ENCODE results near the gene DDX41.
A peak's percentile ranks its signal among the peaks of the same experiment; 100 is the strongest.

Gene DDX41

GRCh38 chr5:177504086-177505056 lies 12.4 kb downstream of the DDX41 start:
- no CpG with 5 or more reads among the region's 47 CpGs for WGBS (ENCODE audit: extremely low coverage, insufficient coverage, low lambda C conversion rate)
- H3K79me2 ChIP-seq (ENCODE audit: control insufficient read depth, insufficient read depth, low read length), result no peaks in the 10 kb centered on the region
- no peaks in the 10 kb centered on the region for H3K36me3 ChIP-seq (ENCODE audit: control insufficient read depth, insufficient read depth, low read length)

GRCh38 chr5:177503351-177504085 lies 13.2 kb downstream of the DDX41 start:
- Histone ChIP-seq H2BK120ac (ENCODE audit: low read depth, low read length) (no peak overlapping the region), H3K56ac (ENCODE audit: low read length) (no peak overlapping the region), H2BK5ac (ENCODE audit: low read length) (no peak overlapping the region), H3K4ac (ENCODE audit: low read depth, low read length) (no peak overlapping the region), H3K4me1 (ENCODE audit: control insufficient read depth, low read depth, low read length) (no peaks in the 10 kb centered on the region), H4K5ac (ENCODE audit: low read length) (no peak overlapping the region), H4K8ac (ENCODE audit: low read depth, low read length) (no peak overlapping the region), H3K79me1 (ENCODE audit: low read length) (no peaks in the 10 kb centered on the region), H3K23ac (ENCODE audit: low read length) (no peak overlapping the region), H3K36me3 (ENCODE audit: control insufficient read depth, insufficient read depth, low read length) (no peaks in the 10 kb centered on the region), H3K4me2 (ENCODE audit: low read length) (no peak overlapping the region), H2AK5ac (ENCODE audit: low read length) (no peak overlapping the region), H3K27me3 (ENCODE audit: insufficient read depth, low read length, poor library complexity) (no peaks in the 10 kb centered on the region), H3K4me3 (ENCODE audit: low read length) (no peak overlapping the region), H3K18ac (ENCODE audit: low read length) (no peak overlapping the region), H3K9ac (ENCODE audit: low read length) (no peak overlapping the region), H3K79me2 (ENCODE audit: control insufficient read depth, insufficient read depth, low read length) (no peaks in the 10 kb centered on the region), H3K27ac (ENCODE audit: low read depth, low read length) (no peak overlapping the region), H2BK15ac (replicated peaks; ENCODE audit: low read depth) (no peak overlapping the region)
- no peak for DNase-seq
- WGBS (ENCODE audit: extremely low coverage, insufficient coverage, low lambda C conversion rate), result no CpG with 5 or more reads among the region's 24 CpGs

More at GRCh38 chr5:177504086-177505056, 12.4 kb downstream of the DDX41 start:
- Histone ChIP-seq H2AK5ac (ENCODE audit: low read length) (no peak overlapping the region), H2BK120ac (ENCODE audit: low read depth, low read length) (no peak overlapping the region), H3K4me1 (ENCODE audit: control insufficient read depth, low read depth, low read length) (no peaks in the 10 kb centered on the region), H4K5ac (ENCODE audit: low read length) (no peak overlapping the region), H3K4me2 (ENCODE audit: low read length) (no peak overlapping the region), H3K4me3 (ENCODE audit: low read length) (no peak overlapping the region), H3K79me1 (ENCODE audit: low read length) (no peaks in the 10 kb centered on the region), H3K9ac (ENCODE audit: low read length) (no peak overlapping the region), H3K23ac (ENCODE audit: low read length) (no peak overlapping the region), H3K27me3 (ENCODE audit: insufficient read depth, low read length, poor library complexity) (no peaks in the 10 kb centered on the region), H2BK5ac (ENCODE audit: low read length) (no peak overlapping the region), H4K8ac (ENCODE audit: low read depth, low read length) (no peak overlapping the region), H3K27ac (ENCODE audit: low read depth, low read length) (no peak overlapping the region), H3K56ac (ENCODE audit: low read length) (no peak overlapping the region), H3K4ac (ENCODE audit: low read depth, low read length) (no peak overlapping the region), H2BK15ac (replicated peaks; ENCODE audit: low read depth) (no peak overlapping the region), H3K18ac (ENCODE audit: low read length) (no peak overlapping the region)
- no peak for DNase-seq

DNA sequence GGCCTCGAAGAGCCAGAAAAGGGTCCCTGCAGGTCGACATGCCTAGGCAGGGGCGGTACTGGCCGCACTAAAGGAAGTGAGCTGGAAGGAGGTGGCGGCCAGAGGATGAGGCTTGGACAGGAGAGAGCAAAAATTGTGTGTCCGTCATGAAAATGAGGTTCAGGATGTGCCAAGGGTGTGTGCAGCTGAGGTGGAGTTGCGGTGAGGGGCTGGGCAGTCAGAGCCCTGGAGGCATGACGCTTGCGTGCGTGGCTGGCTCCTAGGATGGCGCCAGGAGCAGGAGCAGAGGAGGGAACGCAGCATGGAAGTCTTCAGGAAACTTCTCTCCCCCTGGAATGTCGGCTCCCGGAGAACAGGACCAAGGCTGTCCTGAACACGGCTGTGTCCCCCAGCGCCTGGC lies 13.9 kb downstream of the DDX41 start:
- no peak overlapping the region for H2AK5ac ChIP-seq (ENCODE audit: low read length)
- no peaks in the 10 kb centered on the region for H3K36me3 ChIP-seq (ENCODE audit: control insufficient read depth, insufficient read depth, low read length)
- DNase-seq, result no peak
- no peak overlapping the region for H3K27ac ChIP-seq (ENCODE audit: low read depth, low read length)
- no peaks in the 10 kb centered on the region for H3K27me3 ChIP-seq (ENCODE audit: insufficient read depth, low read length, poor library complexity)
- H2BK5ac ChIP-seq (ENCODE audit: low read length), result no peak overlapping the region
- H3K4me1 ChIP-seq (ENCODE audit: control insufficient read depth, low read depth, low read length), result no peaks in the 10 kb centered on the region
- no peak overlapping the region for H3K18ac ChIP-seq (ENCODE audit: low read length)
- no peak overlapping the region for H3K4ac ChIP-seq (ENCODE audit: low read depth, low read length)
- H2BK120ac ChIP-seq (ENCODE audit: low read depth, low read length), result no peak overlapping the region
- H3K56ac ChIP-seq (ENCODE audit: low read length), result no peak overlapping the region
- no peak overlapping the region for H4K5ac ChIP-seq (ENCODE audit: low read length)
- no peak overlapping the region for H2BK15ac ChIP-seq (replicated peaks; ENCODE audit: low read depth)
- H3K79me2 ChIP-seq (ENCODE audit: control insufficient read depth, insufficient read depth, low read length), result no peaks in the 10 kb centered on the region
- H3K4me3 ChIP-seq (ENCODE audit: low read length), result no peak overlapping the region
- H3K9ac ChIP-seq (ENCODE audit: low read length), result no peak overlapping the region
- H3K23ac ChIP-seq (ENCODE audit: low read length), result no peak overlapping the region
- no peak overlapping the region for H3K4me2 ChIP-seq (ENCODE audit: low read length)
- no peak overlapping the region for H4K8ac ChIP-seq (ENCODE audit: low read depth, low read length)
- H3K79me1 ChIP-seq (ENCODE audit: low read length), result no peaks in the 10 kb centered on the region
- no CpG with 5 or more reads among the region's 16 CpGs for WGBS (ENCODE audit: extremely low coverage, insufficient coverage, low lambda C conversion rate)

DNA sequence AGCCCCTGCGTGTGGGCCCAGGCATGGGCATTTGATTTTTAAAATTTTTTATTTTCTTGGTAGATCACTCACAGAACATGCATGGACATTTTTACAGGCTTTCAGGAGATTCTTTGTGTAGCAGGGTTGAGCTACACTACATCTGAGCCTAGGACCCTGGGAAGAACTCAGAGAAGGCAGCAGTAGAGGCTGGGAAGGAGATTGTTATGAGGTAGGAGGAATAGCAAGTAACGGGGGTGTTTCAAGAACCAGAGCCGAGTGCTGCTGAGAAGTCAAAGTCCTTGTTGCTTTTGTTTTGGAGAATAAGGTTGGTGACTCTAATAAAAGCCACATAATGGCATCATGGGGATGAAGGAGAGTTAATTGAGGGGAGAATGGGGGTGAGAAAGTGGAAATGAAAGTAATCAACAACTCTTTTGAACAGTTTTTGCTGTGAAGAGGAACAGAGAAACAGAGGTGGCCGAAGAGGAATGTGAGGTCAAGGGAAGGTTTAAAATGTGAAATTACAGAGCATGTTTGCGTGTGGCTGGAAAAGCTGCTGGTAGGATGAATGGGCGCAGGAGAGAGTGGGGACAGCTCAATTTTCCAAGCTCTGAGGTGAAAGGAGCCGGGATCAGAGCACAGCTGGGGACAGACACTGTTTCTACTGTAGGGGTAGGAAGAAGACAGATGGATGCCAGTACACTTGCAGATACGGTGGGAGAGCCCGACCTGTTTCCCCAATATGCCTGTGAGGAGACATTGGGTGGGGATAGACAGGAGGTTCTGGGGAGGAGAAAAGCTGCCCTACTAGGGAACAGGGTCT lies 14.7 kb downstream of the DDX41 start:
- no peak overlapping the region for H2AK5ac ChIP-seq (ENCODE audit: low read length)
- H3K23ac ChIP-seq (ENCODE audit: low read length), result no peak overlapping the region
- H3K56ac ChIP-seq (ENCODE audit: low read length), result no peak overlapping the region
- no peaks in the 10 kb centered on the region for H3K4me1 ChIP-seq (ENCODE audit: control insufficient read depth, low read depth, low read length)
- no peak overlapping the region for H3K18ac ChIP-seq (ENCODE audit: low read length)
- no peak overlapping the region for H2BK5ac ChIP-seq (ENCODE audit: low read length)
- H4K8ac ChIP-seq (ENCODE audit: low read depth, low read length), result no peak overlapping the region
- no peak overlapping the region for H3K4ac ChIP-seq (ENCODE audit: low read depth, low read length)
- no peak overlapping the region for H2BK15ac ChIP-seq (replicated peaks; ENCODE audit: low read depth)
- H4K5ac ChIP-seq (ENCODE audit: low read length), result no peak overlapping the region
- H3K4me3 ChIP-seq (ENCODE audit: low read length), result no peak overlapping the region
- no peaks in the 10 kb centered on the region for H3K36me3 ChIP-seq (ENCODE audit: control insufficient read depth, insufficient read depth, low read length)
- no peak overlapping the region for H3K9ac ChIP-seq (ENCODE audit: low read length)
- H2BK120ac ChIP-seq (ENCODE audit: low read depth, low read length), result no peak overlapping the region
- H3K27me3 ChIP-seq (ENCODE audit: insufficient read depth, low read length, poor library complexity), result no peaks in the 10 kb centered on the region
- no peak overlapping the region for H3K4me2 ChIP-seq (ENCODE audit: low read length)
- H3K27ac ChIP-seq (ENCODE audit: low read depth, low read length), result no peak overlapping the region
- WGBS (ENCODE audit: extremely low coverage, insufficient coverage, low lambda C conversion rate), result no CpG with 5 or more reads among the region's 9 CpGs
- H3K79me2 ChIP-seq (ENCODE audit: control insufficient read depth, insufficient read depth, low read length), result no peaks in the 10 kb centered on the region
- no peaks in the 10 kb centered on the region for H3K79me1 ChIP-seq (ENCODE audit: low read length)
- no peak for DNase-seq

GRCh38 chr5:177500685-177501522 lies 15.9 kb downstream of the DDX41 start:
- DNase-seq, result peak; percentile 91
- WGBS (ENCODE audit: extremely low coverage, insufficient coverage, low lambda C conversion rate), result no CpG with 5 or more reads among the region's 10 CpGs

More at GRCh38 chr5:177500685-177501522, 15.9 kb downstream of the DDX41 start:
- Histone ChIP-seq H3K79me1 (ENCODE audit: low read length) (no peaks in the 10 kb centered on the region), H3K79me2 (ENCODE audit: control insufficient read depth, insufficient read depth, low read length) (peaks cover 2% of the 10 kb centered on the region), H3K56ac (ENCODE audit: low read length) (peak overlapping the region; percentile 28), H3K9ac (ENCODE audit: low read length) (no peak overlapping the region), H3K27me3 (ENCODE audit: insufficient read depth, low read length, poor library complexity) (no peaks in the 10 kb centered on the region), H3K23ac (ENCODE audit: low read length) (no peak overlapping the region), H3K36me3 (ENCODE audit: control insufficient read depth, insufficient read depth, low read length) (no peaks in the 10 kb centered on the region), H2BK5ac (ENCODE audit: low read length) (no peak overlapping the region), H3K27ac (ENCODE audit: low read depth, low read length) (no peak overlapping the region), H2BK15ac (replicated peaks; ENCODE audit: low read depth) (no peak overlapping the region), H3K4me3 (ENCODE audit: low read length) (no peak overlapping the region), H3K4me1 (ENCODE audit: control insufficient read depth, low read depth, low read length) (peaks cover under 1% of the 10 kb centered on the region), H3K4me2 (ENCODE audit: low read length) (no peak overlapping the region), H2AK5ac (ENCODE audit: low read length) (no peak overlapping the region), H3K18ac (ENCODE audit: low read length) (no peak overlapping the region), H3K4ac (ENCODE audit: low read depth, low read length) (no peak overlapping the region), H2BK120ac (ENCODE audit: low read depth, low read length) (no peak overlapping the region), H4K5ac (ENCODE audit: low read length) (no peak overlapping the region), H4K8ac (ENCODE audit: low read depth, low read length) (no peak overlapping the region)

Data from mesendoderm (in vitro differentiated cells).